H1 (cell line): ENCODE data around the gene SPDYE2.
"Not testable (repeated sequence)": the region's sequence is repeated elsewhere in the genome, so short reads cannot be mapped to it uniquely, and the experiment has no call there.

Experiments used
- ASH2L ChIP-seq: fragments of 200-600, 300-600 bp; sonication (generic); IDR thresholded peaks from one replicate; pipeline ENCODE4 v1.7.1; 2017; ENCODE audit warnings: low read length
- CEBPB ChIP-seq: IDR thresholded peaks from 2 replicates; pipeline ENCODE4 v1.6.1; 2012; ENCODE audit warnings: low read depth, low read length
- EGR1 ChIP-seq: IDR thresholded peaks from 2 replicates; pipeline ENCODE4 v1.6.1; 2011; ENCODE audit warnings: low read depth, low read length, borderline replicate concordance
- EZH2 ChIP-seq: fragments of 200-600 bp; sonication (generic); IDR thresholded peaks from 2 replicates; pipeline ENCODE4 v1.7.1; 2012; ENCODE audit warnings: low read depth, mild to moderate bottlenecking, moderate library complexity, low read length, inconsistent platforms; ENCODE audit not compliant: severe bottlenecking
- HDAC6 ChIP-seq: IDR thresholded peaks from one replicate; pipeline ENCODE4 v1.7.1; 2012; ENCODE audit warnings: low read depth, mild to moderate bottlenecking, inconsistent platforms, low read length, moderate library complexity
- KDM5A ChIP-seq: fragments of 200-600 bp; IDR thresholded peaks from 2 replicates; pipeline ENCODE4 v1.7.1; 2012; ENCODE audit warnings: mild to moderate bottlenecking, low read length, inconsistent platforms, mixed read lengths
- POLR2AphosphoS5 ChIP-seq: IDR thresholded peaks from 2 replicates; pipeline ENCODE4 v1.6.1; 2011; ENCODE audit warnings: low read depth, low read length
- TCF12 ChIP-seq: IDR thresholded peaks from 2 replicates; pipeline ENCODE4 v1.6.1; 2011; ENCODE audit warnings: low read depth, mild to moderate bottlenecking, low read length
- TF ChIP-seq, protein P1 (sequence below), 3 experiments: IDR thresholded peaks; 1 replicate in 2 of 3; 2 replicates in 1 of 3; pipeline versions ENCODE4 v1.5.1 to v1.6.1; 2011; ENCODE audit warnings: low read length in 3 of 3, mild to moderate bottlenecking in 3 of 3, inconsistent platforms in 2 of 3, low read depth in 1 of 3, moderate library complexity in 1 of 3; ENCODE audit not compliant: insufficient read depth in 1 of 3; ENCODE audit errors: control extremely low read depth in 1 of 3

GRCh38 chr7:102545288-102545687, 5.7 kb upstream of the SPDYE2 start:
- not testable (repeated sequence) for TF ChIP-seq POLR2AphosphoS5, CEBPB, EZH2, HDAC6, KDM5A, EGR1, TCF12, ASH2L
- TF ChIP-seq, protein P1, sequence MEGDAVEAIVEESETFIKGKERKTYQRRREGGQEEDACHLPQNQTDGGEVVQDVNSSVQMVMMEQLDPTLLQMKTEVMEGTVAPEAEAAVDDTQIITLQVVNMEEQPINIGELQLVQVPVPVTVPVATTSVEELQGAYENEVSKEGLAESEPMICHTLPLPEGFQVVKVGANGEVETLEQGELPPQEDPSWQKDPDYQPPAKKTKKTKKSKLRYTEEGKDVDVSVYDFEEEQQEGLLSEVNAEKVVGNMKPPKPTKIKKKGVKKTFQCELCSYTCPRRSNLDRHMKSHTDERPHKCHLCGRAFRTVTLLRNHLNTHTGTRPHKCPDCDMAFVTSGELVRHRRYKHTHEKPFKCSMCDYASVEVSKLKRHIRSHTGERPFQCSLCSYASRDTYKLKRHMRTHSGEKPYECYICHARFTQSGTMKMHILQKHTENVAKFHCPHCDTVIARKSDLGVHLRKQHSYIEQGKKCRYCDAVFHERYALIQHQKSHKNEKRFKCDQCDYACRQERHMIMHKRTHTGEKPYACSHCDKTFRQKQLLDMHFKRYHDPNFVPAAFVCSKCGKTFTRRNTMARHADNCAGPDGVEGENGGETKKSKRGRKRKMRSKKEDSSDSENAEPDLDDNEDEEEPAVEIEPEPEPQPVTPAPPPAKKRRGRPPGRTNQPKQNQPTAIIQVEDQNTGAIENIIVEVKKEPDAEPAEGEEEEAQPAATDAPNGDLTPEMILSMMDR (IDR thresholded peaks at IDR 0.05; ENCODE audit: control extremely low read depth in 1 of 3, insufficient read depth in 1 of 3, low read depth in 1 of 3, low read length in 3 of 3): not testable (repeated sequence)
